Vagina (tissue), 2 donors: ENCODE measurements around the gene RNF214.

Experiments used
- CTCF ChIP-seq, 3 experiments: fragments of 450-650 bp in 2 of 3; fragments of 200-600 bp in 1 of 3; sonication (generic) in 1 of 3; IDR thresholded peaks; one replicate each; pipeline ENCODE4 v1.5.1; 2017 to 2019; ENCODE audit warnings: antibody characterized with exemption in 3 of 3, mild to moderate bottlenecking in 2 of 3, moderate library complexity in 2 of 3
- POLR2A ChIP-seq, 2 donors: fragments of 450-650 bp; IDR thresholded peaks; one replicate each; pipeline ENCODE4 v1.6.1; 2017; ENCODE audit warnings: antibody characterized with exemption in 2 of 2, mild to moderate bottlenecking in 2 of 2, moderate library complexity in 2 of 2

GRCh38 chr11:117251506-117251905 lies 19.0 kb downstream of the RNF214 start:
- TF ChIP-seq CTCF (IDR thresholded peaks at IDR 0.05) (no peak), POLR2A (IDR thresholded peaks at IDR 0.05) (no peak)
